Lung microvascular endothelial cell (primary cell): ENCODE results near the gene MS4A1. TPM values are rescaled to one million over a fixed set of nuclear protein-coding genes. Genes with fewer than 3 reads are reported as not detected.
"Not testable (repeated sequence)": the region's sequence is repeated elsewhere in the genome, so short reads cannot be mapped to it uniquely, and the experiment has no call there.

Experiments used
- DNase-seq, 2 donors: peaks; one replicate each; pipeline versions ENCODE4 v3.0.0 to v3.0.0-alpha.2; 2010; ENCODE audit warnings: low read depth in 2 of 2
- total RNA-seq: library from RNA; depleted of rRNA; stranded (reverse); fragments of >200 nt; gene quantifications from 2 replicates; pipeline ENCODE4 v1.2.1, GENCODE V29; 2014

Gene MS4A1
- not detected in 2 replicates for total RNA-seq

DNA sequence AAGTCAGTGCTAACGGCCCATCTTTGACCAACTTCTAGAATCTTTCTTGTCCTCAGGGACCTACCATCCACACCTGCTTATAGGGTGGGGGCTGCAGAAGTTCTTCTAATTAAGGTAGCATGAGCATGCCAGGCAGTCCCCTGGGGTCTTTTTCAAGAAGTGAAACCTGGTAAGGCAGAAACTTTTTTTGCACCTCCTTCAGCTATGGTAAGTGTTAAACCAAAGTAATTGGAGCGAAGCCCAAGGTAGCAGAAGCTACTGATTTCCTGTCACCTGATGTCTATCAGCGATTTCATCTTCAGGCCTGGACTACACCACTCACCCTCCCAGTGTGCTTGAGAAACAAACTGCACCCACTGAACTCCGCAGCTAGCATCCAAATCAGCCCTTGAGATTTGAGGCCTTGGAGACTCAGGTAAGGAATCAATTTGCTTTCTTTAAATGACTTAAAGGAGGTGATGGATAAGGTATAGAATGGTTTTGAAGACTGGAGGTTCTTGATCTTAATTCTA, at the start of gene MS4A1:
MS4A1 (plus strand) TSS at position 317 of the 512 bp plus-strand sequence. CDS start 6,528 bp downstream, outside the sequence.
- no peak for DNase-seq

DNA sequence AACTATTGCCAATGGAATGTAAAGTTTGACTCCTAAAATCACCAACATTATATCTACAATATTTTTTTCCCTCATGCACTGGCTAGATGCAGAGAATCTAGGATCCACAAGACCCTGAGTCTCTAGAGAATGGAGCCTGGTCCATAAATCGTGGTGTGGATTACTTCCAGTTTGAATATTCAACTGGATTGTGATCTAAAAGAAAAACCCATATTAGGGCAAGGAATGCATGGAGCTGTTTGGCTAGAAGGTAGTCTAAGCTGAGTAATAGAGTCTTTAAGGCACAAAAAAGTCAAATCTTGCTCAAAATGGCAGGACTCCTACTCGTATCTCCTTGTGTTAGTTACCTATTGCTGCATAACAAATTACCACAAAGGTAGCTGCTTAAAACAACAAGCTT, 35.6 kb upstream of the MS4A1 start:
- DNase-seq, result no peak

DNA sequence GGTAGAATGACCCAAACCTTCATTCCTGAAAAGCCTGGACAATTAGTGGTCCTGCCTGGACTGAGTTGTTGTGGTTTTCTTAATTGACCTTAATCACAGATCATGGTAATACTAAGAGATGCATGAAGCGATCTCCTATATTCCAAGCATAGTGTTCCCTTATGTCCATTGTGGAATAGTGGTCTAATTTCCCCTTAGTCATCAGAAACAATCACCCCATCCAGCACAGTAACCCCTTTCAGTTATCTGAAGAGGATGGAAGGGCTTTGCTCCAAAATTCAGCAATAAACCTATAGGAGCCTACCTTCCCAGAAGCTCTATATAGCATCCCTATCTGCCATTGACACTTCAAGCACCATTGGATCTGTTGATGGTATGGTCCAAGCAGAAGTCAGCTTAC, 33.0 kb upstream of the MS4A1 start:
- DNase-seq, result no peak

DNA sequence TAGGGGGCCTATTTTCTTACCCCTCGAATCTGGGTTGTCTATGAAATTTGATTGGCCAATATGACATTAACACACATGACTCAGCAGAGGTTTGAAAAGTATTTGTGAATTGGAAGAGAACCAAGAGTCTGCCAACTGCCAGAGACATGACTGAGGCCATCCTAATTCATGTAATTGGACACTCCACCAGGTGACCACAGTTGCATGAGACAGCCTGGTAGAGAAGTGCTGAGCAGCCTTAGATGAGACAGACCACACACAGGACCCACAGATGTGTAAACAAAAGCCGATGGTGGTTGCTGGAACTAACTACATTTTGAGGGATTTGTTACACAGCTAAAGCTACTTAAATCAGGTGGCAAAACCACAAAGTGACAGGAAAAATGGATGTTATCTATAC, 27.1 kb upstream of the MS4A1 start:
- no peak for DNase-seq

DNA sequence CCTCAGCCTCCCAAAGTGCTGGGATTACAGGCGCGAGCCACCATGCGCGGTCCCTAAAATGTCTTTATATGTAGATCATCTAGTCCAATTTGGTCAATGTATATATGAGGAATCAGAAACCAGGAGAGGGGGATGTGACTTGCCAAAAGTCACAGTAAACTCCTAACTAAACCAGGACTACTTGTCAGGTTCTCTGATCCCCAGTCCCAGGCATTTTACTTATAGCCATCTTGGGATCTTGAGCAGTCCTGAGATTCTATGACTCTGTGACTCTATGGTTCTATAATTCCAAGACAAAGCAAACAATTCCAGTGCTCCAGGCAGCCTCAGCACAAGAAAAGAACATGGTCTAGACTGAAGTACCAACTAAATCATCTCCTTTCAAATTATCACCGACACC, 26.4 kb upstream of the MS4A1 start, which contains the start of gene MS4A5:
MS4A5 (plus strand) TSS at position 301 of the 400 bp plus-strand sequence. CDS start 103 bp downstream, outside the sequence.
- no peak for DNase-seq

DNA sequence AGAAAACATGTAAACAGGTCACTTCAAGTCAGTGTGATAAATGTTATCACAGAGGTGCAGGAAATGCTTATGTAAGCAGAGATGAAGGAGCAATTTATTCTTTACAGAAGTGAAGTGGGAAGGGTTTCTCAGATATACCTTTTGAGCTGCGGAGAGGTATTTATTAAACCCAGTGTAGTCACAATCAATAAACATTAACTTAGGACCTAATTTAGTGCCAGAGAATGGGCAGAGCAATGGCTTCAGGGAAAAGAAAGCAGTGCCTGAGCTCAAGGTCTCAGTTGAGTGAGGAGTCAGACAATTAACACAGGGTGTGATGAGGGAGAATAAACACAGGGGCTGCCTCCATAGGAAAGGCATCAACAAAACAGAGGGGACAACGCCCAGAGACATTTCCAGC, 24.4 kb upstream of the MS4A1 start:
- no peak for DNase-seq

DNA sequence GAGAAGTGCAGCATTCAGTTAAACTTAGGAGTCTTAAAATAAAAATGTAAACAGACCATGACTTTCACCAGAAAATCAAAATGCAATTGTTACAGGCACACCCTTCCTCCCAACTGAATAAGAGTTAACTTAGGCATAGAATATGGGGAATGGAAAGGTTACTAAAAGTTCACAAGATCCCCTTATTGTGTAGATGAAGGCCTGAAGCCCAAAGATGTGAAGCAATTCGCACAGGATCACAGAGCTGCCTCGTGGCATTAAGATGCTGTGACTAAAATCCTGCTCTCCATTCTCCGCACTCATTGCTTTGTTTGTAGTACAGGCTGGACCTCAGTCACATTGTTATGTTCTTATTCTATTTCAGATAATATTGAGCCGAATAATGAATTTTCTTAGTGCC, 22.2 kb upstream of the MS4A1 start:
- no peak for DNase-seq

DNA sequence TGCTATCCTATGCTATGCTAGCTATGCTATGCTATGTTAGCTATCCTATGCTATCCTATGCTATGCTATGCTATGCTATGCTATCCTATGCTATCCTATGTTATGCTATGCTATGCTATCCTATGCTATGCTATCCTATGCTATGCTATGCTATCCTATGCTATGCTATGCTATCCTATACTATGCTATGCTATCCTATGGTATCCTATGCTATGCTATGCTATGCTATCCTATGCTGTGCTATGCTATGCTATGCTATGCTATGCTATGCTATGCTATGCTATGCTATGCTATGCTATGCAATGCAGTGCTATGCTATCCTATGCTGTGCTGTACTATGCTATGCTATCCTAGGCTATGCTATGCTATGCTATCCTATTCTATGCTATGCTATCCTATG, 8.6 kb upstream of the MS4A1 start:
- no peak for DNase-seq

DNA sequence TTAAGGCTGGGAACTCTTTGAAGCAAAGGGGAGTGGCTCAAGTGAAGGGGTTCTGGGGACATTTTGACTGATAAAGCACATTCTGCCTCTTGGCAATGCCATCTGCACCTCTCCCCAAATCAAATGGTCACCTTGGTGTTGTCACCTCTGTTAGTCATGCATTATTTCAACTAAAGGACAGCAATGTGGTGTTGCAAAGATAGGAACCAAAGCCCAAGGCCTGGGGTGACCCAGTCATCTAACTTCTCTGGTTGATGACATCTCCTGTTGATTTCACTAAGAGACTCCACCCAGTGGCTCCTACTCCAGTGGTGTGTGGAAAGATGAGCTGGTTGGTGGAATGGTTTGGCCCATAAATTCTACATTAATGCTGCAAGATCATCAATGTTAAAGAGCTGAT, 7.8 kb upstream of the MS4A1 start:
- DNase-seq, result no peak

DNA sequence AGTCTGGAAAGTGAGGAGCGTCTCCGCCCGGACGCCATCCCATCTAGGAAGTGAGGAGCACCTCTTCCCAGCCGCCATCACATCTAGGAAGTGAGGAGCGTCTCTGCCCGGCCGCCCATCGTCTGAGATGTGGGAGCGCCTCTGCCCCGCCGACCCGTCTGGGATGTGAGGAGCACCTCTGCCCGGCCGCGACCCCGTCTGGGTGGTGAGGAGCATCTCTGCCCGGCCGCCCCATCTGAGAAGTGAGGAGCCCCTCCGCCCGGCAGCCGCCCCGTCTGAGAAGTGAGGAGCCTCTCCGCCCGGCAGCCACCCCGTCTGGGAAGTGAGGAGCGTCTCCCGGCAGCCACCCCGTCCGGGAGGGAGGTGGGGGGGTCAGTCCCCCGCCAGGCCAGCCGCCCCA, 4.5 kb upstream of the MS4A1 start:
- DNase-seq, result not testable (repeated sequence)

DNA sequence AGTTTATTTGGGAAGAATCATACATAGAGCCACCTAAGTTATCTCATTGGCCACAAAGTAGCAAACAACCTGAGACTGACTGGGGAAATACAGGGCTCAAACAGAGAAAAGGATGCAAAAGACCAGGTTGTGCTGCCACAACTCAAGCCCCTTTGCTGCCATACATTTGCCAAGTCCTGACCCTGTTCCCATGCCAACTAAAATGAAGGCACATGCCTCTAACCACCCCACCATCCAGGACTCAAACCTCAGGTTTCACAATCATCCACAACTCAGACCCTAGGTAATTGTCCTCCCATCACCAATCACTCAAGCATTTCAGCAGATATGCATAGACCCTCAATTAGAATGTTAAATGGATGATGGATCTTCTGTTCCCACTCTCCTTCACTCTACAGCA, 1.4 kb upstream of the MS4A1 start:
- DNase-seq, result no peak

DNA sequence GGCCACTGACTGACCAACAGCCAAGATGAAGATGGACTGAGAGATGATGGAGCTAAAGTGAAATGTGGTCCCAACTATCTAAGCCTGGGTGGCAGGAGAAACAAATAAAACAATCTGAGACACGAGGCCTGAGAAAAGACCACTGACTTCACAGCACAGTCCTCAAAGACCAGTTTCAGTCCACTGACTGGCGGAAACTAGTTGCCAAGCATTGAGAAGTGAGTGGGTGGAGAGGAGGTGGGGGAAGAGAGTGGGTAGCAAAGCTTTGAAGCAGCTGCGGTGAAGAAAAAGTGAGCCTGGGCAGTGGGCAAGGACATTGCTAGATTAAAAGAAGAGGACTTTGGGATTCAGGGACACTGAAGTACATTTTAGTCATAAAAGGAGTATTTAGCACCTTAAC, 1.9 kb downstream of the MS4A1 start:
- DNase-seq, result no peak

DNA sequence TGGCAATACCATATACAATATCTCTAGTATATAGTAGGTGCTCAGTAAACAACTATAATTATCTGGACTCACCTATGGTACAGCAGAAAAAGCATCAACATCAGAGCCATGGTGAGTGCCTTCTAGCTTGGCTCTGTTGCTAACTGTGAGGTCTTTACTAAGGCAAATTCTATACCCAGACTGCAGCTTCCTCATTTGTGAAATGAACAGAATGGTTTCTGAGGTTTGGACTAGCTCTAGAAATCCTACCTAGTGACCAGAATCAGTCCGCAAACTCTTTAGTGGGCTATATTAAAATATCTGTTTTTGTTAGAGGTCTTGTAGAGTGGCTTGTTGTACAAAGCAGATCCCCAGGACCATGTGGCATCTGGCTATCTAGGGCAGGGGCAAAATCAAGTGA, 3.7 kb downstream of the MS4A1 start:
- no peak for DNase-seq

DNA sequence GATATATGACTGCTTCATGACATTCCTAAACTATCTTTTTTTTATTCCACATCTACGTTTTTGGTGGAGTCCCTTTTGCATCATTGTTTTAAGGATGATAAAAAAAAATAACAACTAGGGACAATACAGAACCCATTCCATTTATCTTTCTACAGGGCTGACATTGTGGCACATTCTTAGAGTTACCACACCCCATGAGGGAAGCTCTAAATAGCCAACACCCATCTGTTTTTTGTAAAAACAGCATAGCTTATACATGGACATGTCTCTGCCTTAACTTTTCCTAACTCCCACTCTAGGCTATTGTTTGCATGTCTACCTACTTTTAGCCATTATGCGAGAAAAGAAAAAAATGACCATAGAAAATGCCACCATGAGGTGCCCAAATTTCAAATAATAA, 13.2 kb downstream of the MS4A1 start:
- DNase-seq, result no peak

DNA sequence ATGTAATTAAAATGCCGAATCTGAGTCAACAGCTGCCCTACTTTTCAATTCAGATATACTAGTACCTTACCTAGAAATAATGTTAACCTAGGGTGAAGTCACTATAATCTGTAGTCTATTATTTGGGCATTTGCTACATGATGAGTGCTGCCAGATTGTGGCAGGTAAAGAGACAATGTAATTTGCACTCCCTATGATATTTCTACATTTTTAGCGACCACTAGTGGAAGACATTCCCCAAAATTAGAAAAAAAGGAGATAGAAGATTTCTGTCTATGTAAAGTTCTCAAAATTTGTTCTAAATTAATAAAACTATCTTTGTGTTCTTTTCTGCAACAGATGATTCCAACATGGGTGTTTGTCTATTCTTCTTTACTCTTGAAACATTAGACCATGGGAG, 14.1 kb downstream of the MS4A1 start:
- no peak for DNase-seq

DNA sequence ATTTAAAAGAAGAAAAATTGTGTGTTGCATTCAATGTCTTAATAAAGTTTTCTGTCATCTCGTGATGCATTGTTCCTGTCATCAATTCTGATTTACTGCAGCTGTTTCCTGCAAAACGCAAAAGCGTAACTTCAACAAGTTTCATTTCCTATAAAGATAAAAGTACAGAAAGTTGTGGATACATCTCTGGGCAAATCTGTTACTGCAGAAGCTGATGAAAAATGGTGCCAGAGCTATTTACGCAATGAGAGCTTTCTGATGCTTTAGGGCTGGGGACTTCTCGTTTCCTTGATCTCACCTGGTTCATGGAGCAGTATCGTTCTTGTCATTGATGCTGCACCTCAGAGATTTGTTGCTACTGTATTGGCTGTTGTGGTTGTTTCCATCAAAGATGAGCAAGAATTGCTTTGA, 21.4 kb downstream of the MS4A1 start:
- DNase-seq, result no peak

DNA sequence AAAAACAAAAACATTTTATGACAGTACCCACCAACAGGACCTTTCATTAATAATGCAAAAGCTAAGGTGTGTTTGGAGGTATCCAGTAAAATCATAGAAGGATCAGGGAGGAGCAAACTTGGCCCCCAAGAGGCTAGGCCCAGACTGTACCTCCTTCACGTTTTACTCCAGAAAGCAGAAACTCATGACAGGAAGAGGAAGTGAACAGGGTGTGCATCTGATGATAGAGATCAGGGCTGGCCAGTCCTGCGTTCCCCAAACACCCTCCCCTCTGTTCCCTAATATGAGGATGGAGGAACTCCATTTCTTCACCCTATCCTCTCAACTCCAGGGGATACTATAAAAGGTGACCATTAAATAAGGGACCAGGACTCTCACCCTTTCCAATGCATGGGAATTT, 26.7 kb downstream of the MS4A1 start:
- no peak for DNase-seq

DNA sequence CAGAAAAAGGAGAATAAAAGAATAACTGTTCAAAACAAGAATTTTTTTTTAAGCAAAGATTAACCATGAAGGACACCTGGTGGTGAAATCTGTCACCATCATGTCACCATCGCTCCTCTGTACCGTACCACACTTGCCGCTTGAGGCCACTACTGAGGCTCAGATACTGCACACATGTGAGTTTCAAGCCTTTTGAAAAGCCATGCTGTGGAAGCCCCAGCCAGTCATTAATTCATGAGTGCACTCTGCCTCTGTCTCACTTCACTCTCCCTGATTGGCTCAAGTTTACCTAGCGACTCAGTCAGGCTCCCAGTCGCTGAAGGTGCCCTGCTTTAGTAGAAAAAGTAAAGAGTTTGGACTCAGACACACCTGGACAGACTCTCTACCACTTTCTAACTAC, 30.3 kb downstream of the MS4A1 start:
- peak; percentile 1 to 33 for DNase-seq

DNA sequence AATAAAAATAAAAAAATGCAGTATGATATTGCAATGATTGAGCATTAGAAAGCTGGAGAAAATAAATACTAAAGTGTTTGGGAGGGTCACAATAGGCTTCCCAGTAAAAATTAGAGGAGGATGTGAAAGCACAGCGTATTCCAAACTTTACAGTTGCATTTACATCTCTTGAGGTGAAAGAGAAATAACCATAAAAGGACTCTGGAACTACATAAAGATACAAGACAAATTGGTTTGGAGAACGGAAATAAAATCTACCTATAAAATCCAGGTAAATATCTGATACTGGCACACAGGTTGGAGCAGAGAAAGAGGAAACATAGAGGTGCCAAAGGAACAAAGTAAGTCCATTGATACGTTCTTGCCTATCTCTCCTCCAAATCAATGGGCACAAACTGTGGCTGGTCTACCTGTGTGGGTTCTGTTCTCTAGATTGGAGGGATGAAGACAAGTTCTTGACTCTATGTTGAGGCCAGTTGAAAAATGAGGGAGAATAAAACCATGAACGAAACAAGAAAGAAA, 36.9 kb downstream of the MS4A1 start, which contains the start of gene MS4A12:
MS4A12 (plus strand) TSS at position 291 of the 522 bp plus-strand sequence. CDS start 4,541 bp downstream, outside the sequence.
- no peak for DNase-seq

DNA sequence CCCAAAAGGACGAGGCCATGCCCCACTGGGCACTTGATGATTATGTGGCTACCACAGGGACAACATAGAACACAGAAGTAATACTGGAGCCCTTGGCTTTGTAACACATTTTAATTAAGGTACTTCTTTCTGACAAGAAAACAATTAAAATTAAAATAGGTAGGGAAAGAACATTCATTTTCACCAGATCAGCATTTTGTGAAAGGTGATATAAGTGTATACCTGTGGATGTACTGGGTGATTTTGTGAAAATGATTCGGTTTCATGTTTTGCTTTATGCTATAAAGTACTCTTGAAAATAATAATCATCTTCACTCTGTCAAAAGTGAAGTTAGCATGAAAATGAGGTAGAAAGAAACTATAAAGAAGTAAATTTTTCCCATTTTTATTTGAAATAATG, 37.8 kb downstream of the MS4A1 start:
- no peak for DNase-seq

DNA sequence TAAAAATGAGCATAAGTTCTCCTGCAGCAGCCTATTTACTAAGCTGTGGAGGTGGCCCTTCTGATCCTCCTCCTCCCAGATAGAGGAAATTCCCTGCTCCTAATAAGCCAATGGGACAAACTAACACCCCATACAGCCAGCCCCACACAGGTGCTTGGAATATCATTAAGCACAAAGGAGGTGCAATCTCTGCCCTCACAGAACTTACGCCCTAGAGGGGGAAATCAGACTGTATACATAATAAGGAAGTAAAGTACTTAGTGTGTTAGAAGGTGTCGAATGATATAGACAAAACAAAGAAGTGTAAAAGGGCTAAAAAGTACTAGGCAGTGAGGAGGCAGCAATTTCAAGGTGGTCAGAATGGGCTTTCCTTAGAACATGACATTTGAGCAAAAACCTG, 42.8 kb downstream of the MS4A1 start:
- DNase-seq, result no peak

DNA sequence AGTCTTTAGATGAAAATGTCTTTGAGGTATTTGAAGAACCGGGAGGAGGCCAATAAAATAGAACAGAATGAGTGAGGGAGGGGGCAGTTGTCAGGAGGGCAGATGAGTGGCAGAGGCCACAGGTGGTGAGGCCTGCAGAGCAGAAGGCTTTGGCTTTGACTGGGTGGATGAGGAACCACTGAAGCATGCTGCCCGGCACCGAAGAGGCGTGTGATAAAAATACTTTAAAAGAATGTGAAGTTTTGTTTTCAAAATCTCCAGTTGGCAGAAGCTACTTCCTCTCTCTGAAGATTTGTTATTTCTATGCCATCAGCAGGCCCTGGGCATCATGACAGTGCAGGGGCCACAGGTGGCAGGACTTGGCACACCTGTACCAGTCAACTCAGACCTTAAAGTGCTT, 43.2 kb downstream of the MS4A1 start:
- DNase-seq, result no peak

DNA sequence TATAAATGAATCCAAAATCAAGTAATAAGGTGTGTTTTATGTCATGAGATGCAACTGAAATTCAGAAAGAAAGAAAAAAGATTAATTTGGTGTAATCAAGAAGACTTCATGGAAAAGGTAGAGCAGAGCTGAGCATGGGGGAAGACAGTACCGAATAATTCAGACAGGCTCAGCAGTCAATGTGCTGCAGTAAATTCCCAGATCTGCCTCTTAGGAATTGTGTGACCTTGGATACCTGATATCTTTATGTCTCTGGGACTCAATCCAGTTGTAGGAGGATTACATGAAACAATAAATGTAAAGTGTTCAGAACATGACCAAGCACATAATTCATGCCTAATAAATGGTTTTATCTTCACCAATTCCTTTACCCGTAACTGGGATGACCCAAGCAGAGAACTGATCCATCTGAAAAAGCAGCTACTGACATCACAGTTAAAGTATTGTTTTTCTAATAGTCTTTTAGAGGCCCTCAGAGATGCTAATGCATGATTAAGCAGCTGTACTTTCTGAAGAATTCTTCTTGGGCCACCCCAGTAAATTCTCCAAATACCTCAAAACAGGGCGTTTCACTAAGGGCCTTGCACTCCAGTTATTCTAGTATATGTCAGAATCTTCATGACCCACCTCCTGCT, 44.7 kb downstream of the MS4A1 start:
- DNase-seq, result no peak
